ENCODE results near the gene MAP3K3. TPM values are rescaled to one million over a fixed set of nuclear protein-coding genes. Genes with fewer than 3 reads are reported as not detected.

Gene MAP3K3
- 16.9 TPM for polyA plus RNA-seq (2013, experiment 1 of 2)
- polyA plus RNA-seq (2013, experiment 2 of 2), result 17.1 TPM

DNA sequence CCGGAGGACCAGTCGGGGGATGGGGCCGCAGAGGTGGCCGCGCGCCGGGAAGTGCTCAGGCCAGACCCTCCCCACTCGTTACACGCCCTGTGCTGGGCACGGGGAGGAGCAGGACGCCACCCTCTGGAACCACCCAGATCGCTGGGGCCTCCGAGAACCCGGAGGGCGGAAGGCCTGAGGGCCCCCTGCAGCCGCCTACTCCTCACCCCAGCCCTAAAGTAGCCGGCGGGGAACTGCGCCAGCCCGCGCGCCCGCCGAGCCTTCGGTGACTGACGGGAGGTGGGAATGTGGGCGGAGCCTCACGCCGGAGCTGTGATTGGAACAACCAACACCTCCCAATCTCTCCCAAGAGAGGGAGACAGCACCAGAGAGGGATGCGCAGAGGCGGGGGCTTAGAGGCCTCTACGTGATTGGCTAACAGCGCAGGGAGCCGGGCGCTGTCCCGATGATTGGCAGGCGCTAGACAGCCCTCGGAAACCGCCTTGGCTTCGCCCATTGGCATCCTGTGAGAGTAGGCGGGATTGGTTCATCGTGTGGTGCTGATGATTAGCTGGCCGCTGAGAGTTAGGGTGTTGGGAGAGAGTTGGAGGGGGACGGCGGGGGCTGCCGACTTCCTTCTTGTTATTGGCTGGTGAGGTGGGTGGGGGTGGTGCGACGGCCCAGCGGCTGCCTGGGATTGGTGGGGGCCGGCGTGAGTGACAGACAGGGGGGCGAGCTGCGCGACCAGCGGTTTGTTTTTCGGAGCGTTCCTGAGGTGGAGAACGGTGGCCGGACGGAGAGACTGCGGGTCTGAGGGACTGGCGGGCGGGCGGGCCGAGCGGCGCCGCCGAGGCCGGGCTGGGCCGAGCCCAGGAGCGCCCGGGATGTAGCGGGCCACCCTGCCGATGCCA, at the start of gene MAP3K3:
Gene MAP3K3, plus strand, starts transcription at position 734 of the 890 bp plus-strand sequence. CDS start 343 bp downstream, outside the sequence.
- Histone ChIP-seq H3K9me3 (ENCODE audit: control insufficient read depth, low read length) (no peaks in the 10 kb centered on the region), H3K9ac (ENCODE audit: low read length) (peak within 1 kb of the TSS; percentile 90), H2AFZ (ENCODE audit: low read depth, low read length) (peak within 1 kb of the TSS; percentile 85), H3K23ac (ENCODE audit: low read length in 2 of 2) (peak within 1 kb of the TSS in 1 of 2 experiments; percentile 46), H3K27ac (ENCODE audit: low read length, poor library complexity, severe bottlenecking) (peak within 1 kb of the TSS; percentile 35), H2BK12ac (ENCODE audit: low read length in 2 of 2) (no peak within 1 kb of the TSS), H4K91ac (ENCODE audit: low read length) (peak within 1 kb of the TSS; percentile 80), H3K36me3 (ENCODE audit: control insufficient read depth in 1 of 2, insufficient read depth in 2 of 2, low read depth in 1 of 2, low read length in 2 of 2) (no peaks in the 10 kb centered on the region), H4K8ac (ENCODE audit: low read length) (peak within 1 kb of the TSS; percentile 81), H3K4me3 (ENCODE audit: insufficient read depth in 1 of 2, low read depth in 1 of 2, low read length in 2 of 2) (peak within 1 kb of the TSS; percentile 84 to 97), H3K4me2 (ENCODE audit: low read length, poor library complexity, severe bottlenecking) (peak within 1 kb of the TSS; percentile 100), H3K18ac (ENCODE audit: low read depth in 1 of 2, low read length in 2 of 2) (peak within 1 kb of the TSS; percentile 88 to 93), H2BK15ac (ENCODE audit: low read depth, poor library complexity, severe bottlenecking) (peak within 1 kb of the TSS; percentile 67), H3K27me3 (ENCODE audit: control insufficient read depth in 1 of 2, insufficient read depth in 1 of 2, low read length in 2 of 2) (peaks cover 0 to 4% of the 10 kb centered on the region in 2 experiments), H3K4ac (ENCODE audit: low read depth in 1 of 2, low read length in 2 of 2) (peak within 1 kb of the TSS; percentile 77 to 95), H3K4me1 (ENCODE audit: control insufficient read depth, insufficient read depth, low read depth, low read length) (peaks cover 2% of the 10 kb centered on the region), H2AK5ac (ENCODE audit: low read length, severe bottlenecking) (no peak within 1 kb of the TSS), H2BK120ac (ENCODE audit: low read depth, low read length) (peak within 1 kb of the TSS; percentile 59), H3K79me1 (replicated peaks; ENCODE audit: low read length, poor library complexity, severe bottlenecking) (peaks cover 3% of the 10 kb centered on the region), H3K14ac (ENCODE audit: low read length in 2 of 2) (peak within 1 kb of the TSS in 1 of 2 experiments; percentile 65), H2BK5ac (ENCODE audit: low read depth, low read length, poor library complexity, severe bottlenecking) (peak within 1 kb of the TSS; percentile 69)
- WGBS, result under 1% methylated on average over 52 of the region's 75 CpGs
- peak; percentile 100 for DNase-seq

DNA sequence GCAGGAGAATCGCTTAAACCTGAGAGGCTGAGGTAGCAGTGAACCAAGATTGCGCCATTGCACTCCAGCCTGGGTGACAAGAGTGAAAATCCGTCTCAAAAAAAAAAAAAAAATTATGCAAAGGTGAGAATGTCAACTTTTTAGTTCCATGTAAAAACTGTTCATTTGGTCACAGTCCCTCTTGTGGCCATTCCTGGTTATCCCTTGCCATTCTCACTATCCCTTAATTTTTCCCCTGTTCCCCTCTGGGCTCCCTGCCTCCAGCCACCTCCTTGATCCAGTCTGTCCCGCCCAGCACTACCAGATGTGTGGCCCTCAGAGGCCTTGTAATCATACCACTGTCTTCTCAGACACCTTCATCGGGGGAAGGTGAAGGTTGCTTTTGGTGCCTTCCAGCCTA, 48.6 kb upstream of the MAP3K3 start:
- Histone ChIP-seq H2BK120ac (ENCODE audit: low read depth, low read length) (no peak overlapping the region), H2AFZ (ENCODE audit: low read depth, low read length) (no peak overlapping the region), H3K4ac (ENCODE audit: low read depth in 1 of 2, low read length in 2 of 2) (no peak overlapping the region), H3K9ac (ENCODE audit: low read length) (no peak overlapping the region), H3K18ac (ENCODE audit: low read depth in 1 of 2, low read length in 2 of 2) (no peak overlapping the region), H3K4me3 (ENCODE audit: insufficient read depth in 1 of 2, low read depth in 1 of 2, low read length in 2 of 2) (no peak overlapping the region), H3K9me3 (ENCODE audit: control insufficient read depth, low read length) (no peaks in the 10 kb centered on the region), H2BK15ac (ENCODE audit: low read depth, poor library complexity, severe bottlenecking) (no peak overlapping the region), H2BK12ac (ENCODE audit: low read length in 2 of 2) (no peak overlapping the region), H3K36me3 (ENCODE audit: control insufficient read depth in 1 of 2, insufficient read depth in 2 of 2, low read depth in 1 of 2, low read length in 2 of 2) (peaks cover 2 to 3% of the 10 kb centered on the region in 2 experiments), H4K91ac (ENCODE audit: low read length) (no peak overlapping the region), H3K27ac (ENCODE audit: low read length, poor library complexity, severe bottlenecking) (no peak overlapping the region), H4K8ac (ENCODE audit: low read length) (peak overlapping the region; percentile 7), H3K23ac (ENCODE audit: low read length in 2 of 2) (no peak overlapping the region), H3K79me1 (replicated peaks; ENCODE audit: low read length, poor library complexity, severe bottlenecking) (peaks cover 32% of the 10 kb centered on the region), H3K14ac (ENCODE audit: low read length in 2 of 2) (no peak overlapping the region), H3K4me2 (ENCODE audit: low read length, poor library complexity, severe bottlenecking) (no peak overlapping the region), H3K27me3 (ENCODE audit: control insufficient read depth in 1 of 2, insufficient read depth in 1 of 2, low read length in 2 of 2) (no peaks in the 10 kb centered on the region), H3K4me1 (ENCODE audit: control insufficient read depth, insufficient read depth, low read depth, low read length) (peaks cover 8% of the 10 kb centered on the region), H2AK5ac (ENCODE audit: low read length, severe bottlenecking) (no peak overlapping the region), H2BK5ac (ENCODE audit: low read depth, low read length, poor library complexity, severe bottlenecking) (no peak overlapping the region)
- WGBS, result 91% methylated on average over 5 of the region's 5 CpGs
- peak; percentile 18 for DNase-seq

- Histone ChIP-seq H3K14ac (ENCODE audit: low read length in 2 of 2) (no peak overlapping the region), H4K8ac (ENCODE audit: low read length) (no peak overlapping the region), H2BK120ac (ENCODE audit: low read depth, low read length) (no peak overlapping the region), H2BK12ac (ENCODE audit: low read length in 2 of 2) (no peak overlapping the region), H3K4me2 (ENCODE audit: low read length, poor library complexity, severe bottlenecking) (no peak overlapping the region), H2AK5ac (ENCODE audit: low read length, severe bottlenecking) (no peak overlapping the region), H3K4me1 (ENCODE audit: control insufficient read depth, insufficient read depth, low read depth, low read length) (peaks cover 9% of the 10 kb centered on the region), H3K36me3 (ENCODE audit: control insufficient read depth in 1 of 2, insufficient read depth in 2 of 2, low read depth in 1 of 2, low read length in 2 of 2) (peaks cover 18 to 45% of the 10 kb centered on the region in 2 experiments), H4K91ac (ENCODE audit: low read length) (no peak overlapping the region), H3K27ac (ENCODE audit: low read length, poor library complexity, severe bottlenecking) (no peak overlapping the region), H2BK15ac (ENCODE audit: low read depth, poor library complexity, severe bottlenecking) (no peak overlapping the region), H3K27me3 (ENCODE audit: control insufficient read depth in 1 of 2, insufficient read depth in 1 of 2, low read length in 2 of 2) (no peaks in the 10 kb centered on the region), H2BK5ac (ENCODE audit: low read depth, low read length, poor library complexity, severe bottlenecking) (no peak overlapping the region), H3K9ac (ENCODE audit: low read length) (no peak overlapping the region), H3K9me3 (ENCODE audit: control insufficient read depth, low read length) (no peaks in the 10 kb centered on the region), H3K23ac (ENCODE audit: low read length in 2 of 2) (no peak overlapping the region), H3K4ac (ENCODE audit: low read depth in 1 of 2, low read length in 2 of 2) (no peak overlapping the region), H3K4me3 (ENCODE audit: insufficient read depth in 1 of 2, low read depth in 1 of 2, low read length in 2 of 2) (no peak overlapping the region), H3K79me1 (replicated peaks; ENCODE audit: low read length, poor library complexity, severe bottlenecking) (peaks cover 52% of the 10 kb centered on the region), H2AFZ (ENCODE audit: low read depth, low read length) (no peak overlapping the region), H3K18ac (ENCODE audit: low read depth in 1 of 2, low read length in 2 of 2) (no peak overlapping the region)
- no peak for DNase-seq
- 93% methylated on average over 7 of the region's 7 CpGs for WGBS
These were observed 44.0 kb upstream of the MAP3K3 start for GRCh38 chr17:63578027-63578768.

DNA sequence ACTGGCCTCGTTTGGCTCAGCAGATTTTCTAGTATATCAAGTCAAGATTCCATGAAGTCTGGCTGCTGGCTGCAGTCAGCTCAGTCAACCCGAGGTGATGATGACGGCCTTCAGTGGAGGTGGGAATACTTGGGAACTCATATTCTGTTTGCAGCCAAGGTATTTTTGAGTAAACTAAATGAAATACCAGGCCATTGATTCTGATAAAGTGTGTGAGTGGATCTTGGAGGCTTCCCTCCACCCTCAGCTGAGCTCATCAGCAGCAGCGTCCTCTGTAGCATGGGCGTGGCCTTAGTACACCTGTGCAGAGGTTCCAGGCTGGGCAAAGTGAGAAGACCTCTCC, 43.5 kb upstream of the MAP3K3 start:
- Histone ChIP-seq H3K18ac (ENCODE audit: low read depth in 1 of 2, low read length in 2 of 2) (no peak overlapping the region), H3K4me2 (ENCODE audit: low read length, poor library complexity, severe bottlenecking) (no peak overlapping the region), H4K91ac (ENCODE audit: low read length) (no peak overlapping the region), H3K14ac (ENCODE audit: low read length in 2 of 2) (no peak overlapping the region), H2BK15ac (ENCODE audit: low read depth, poor library complexity, severe bottlenecking) (no peak overlapping the region), H3K27me3 (ENCODE audit: control insufficient read depth in 1 of 2, insufficient read depth in 1 of 2, low read length in 2 of 2) (no peaks in the 10 kb centered on the region), H3K36me3 (ENCODE audit: control insufficient read depth in 1 of 2, insufficient read depth in 2 of 2, low read depth in 1 of 2, low read length in 2 of 2) (peaks cover 24 to 50% of the 10 kb centered on the region in 2 experiments), H2AK5ac (ENCODE audit: low read length, severe bottlenecking) (no peak overlapping the region), H2BK5ac (ENCODE audit: low read depth, low read length, poor library complexity, severe bottlenecking) (no peak overlapping the region), H4K8ac (ENCODE audit: low read length) (no peak overlapping the region), H3K4ac (ENCODE audit: low read depth in 1 of 2, low read length in 2 of 2) (no peak overlapping the region), H2AFZ (ENCODE audit: low read depth, low read length) (no peak overlapping the region), H3K4me3 (ENCODE audit: insufficient read depth in 1 of 2, low read depth in 1 of 2, low read length in 2 of 2) (no peak overlapping the region), H3K9me3 (ENCODE audit: control insufficient read depth, low read length) (no peaks in the 10 kb centered on the region), H3K23ac (ENCODE audit: low read length in 2 of 2) (no peak overlapping the region), H2BK120ac (ENCODE audit: low read depth, low read length) (no peak overlapping the region), H3K27ac (ENCODE audit: low read length, poor library complexity, severe bottlenecking) (no peak overlapping the region), H3K9ac (ENCODE audit: low read length) (no peak overlapping the region), H2BK12ac (ENCODE audit: low read length in 2 of 2) (no peak overlapping the region), H3K79me1 (replicated peaks; ENCODE audit: low read length, poor library complexity, severe bottlenecking) (peaks cover 56% of the 10 kb centered on the region), H3K4me1 (ENCODE audit: control insufficient read depth, insufficient read depth, low read depth, low read length) (peaks cover 9% of the 10 kb centered on the region)
- DNase-seq, result no peak
- WGBS, result 94% methylated on average over 5 of the region's 5 CpGs

All from mesenchymal stem cell (in vitro differentiated cells and primary cell).